ENCODE results near the gene RASD1. TPM values are rescaled to one million over a fixed set of nuclear protein-coding genes. Genes with fewer than 3 reads are reported as not detected.

The RASD1 gene
- total RNA-seq, 1 experiment from 2014 or later: 0.30 TPM

DNA sequence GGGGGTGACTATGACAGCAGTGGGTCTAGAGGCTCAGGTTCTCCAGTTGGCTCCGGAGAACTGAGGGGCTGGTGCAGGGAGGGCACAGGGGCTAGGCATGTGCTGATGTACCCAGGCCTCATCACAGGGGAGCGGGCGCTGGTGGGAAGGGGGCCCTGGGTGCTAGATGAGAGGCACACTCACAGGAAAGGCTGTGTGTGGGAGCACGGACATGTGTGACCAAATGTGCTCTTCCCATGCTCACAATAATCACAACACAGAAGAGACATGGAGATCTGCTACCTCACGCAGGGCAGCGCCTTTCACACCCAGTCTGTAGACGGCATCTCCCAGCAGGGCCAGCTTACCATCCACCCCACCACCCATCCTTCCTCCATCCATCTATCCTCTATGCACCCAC is 17.4 kb upstream of the RASD1 start:
- Histone ChIP-seq H3K4me2 (ENCODE audit: low read length) (no peak overlapping the region), H3K9me3 (ENCODE audit: control insufficient read depth in 1 of 2, insufficient read depth in 1 of 2, low read depth in 1 of 2, low read length in 2 of 2) (no peaks in the 10 kb centered on the region), H3K4me3 (replicated peaks in 1 of 2; ENCODE audit: low read depth in 1 of 2, low read length in 2 of 2) (no peak overlapping the region), H2AFZ (ENCODE audit: low read depth, low read length, poor library complexity, severe bottlenecking) (no peak overlapping the region), H4K20me1 (ENCODE audit: insufficient read depth) (no peaks in the 10 kb centered on the region), H3K4me1 (ENCODE audit: control insufficient read depth in 1 of 2, insufficient read depth in 2 of 2, low read length in 2 of 2) (peaks cover 5 to 49% of the 10 kb centered on the region in 2 experiments; a peak in 3 of 4 replicates), H3K27me3 (ENCODE audit: insufficient read depth, low read length) (no peaks in the 10 kb centered on the region), H3K79me2 (ENCODE audit: insufficient read depth, low read length) (no peaks in the 10 kb centered on the region), H3K9ac (ENCODE audit: low read length) (no peak overlapping the region), H3K36me3 (ENCODE audit: control insufficient read depth in 1 of 2, insufficient read depth in 2 of 2, low read length in 2 of 2) (no peaks in the 10 kb centered on the region), H3K27ac (ENCODE audit: low read depth, low read length) (no peak overlapping the region), H3K9me2 (ENCODE audit: insufficient read depth) (no peaks in the 10 kb centered on the region)
- ChIA-PET RAD21 (ENCODE audit: low non-redundant PET in 1 of 2, low total read pairs in 2 of 2, uncharacterized antibody in 2 of 2, unreplicated experiment in 2 of 2) (no interaction called here), CTCF (no interaction called here), POLR2A (no interaction called here)
- intact Hi-C loops (cut with micrococcal nuclease): no loop called here
- TF ChIP-seq REST (IDR thresholded peaks at IDR 0.05; ENCODE audit: low read depth) (no peak), FOSL1 (IDR thresholded peaks at IDR 0.05; ENCODE audit: low read depth) (no peak), CEBPB (IDR thresholded peaks at IDR 0.05; ENCODE audit: low read depth) (no peak), TCF7L2 (IDR thresholded peaks at IDR 0.05; ENCODE audit: borderline replicate concordance, extremely low read depth, insufficient read depth, insufficient read length) (no peak), SIN3A (IDR thresholded peaks at IDR 0.05; ENCODE audit: low read depth) (no peak), SP1 (IDR thresholded peaks at IDR 0.05; ENCODE audit: low read depth) (no peak), ELF1 (IDR thresholded peaks at IDR 0.05; ENCODE audit: borderline replicate concordance, low read depth) (no peak), ZNF274 (IDR thresholded peaks at IDR 0.05; ENCODE audit: low read depth, low read length) (no peak), CBX3 (IDR thresholded peaks at IDR 0.05; ENCODE audit: low read depth) (no peak), EZH2phosphoT487 (IDR thresholded peaks at IDR 0.05; ENCODE audit: borderline replicate concordance) (no peak), RAD21 (IDR thresholded peaks at IDR 0.05; ENCODE audit: low read depth) (no peak), SRF (IDR thresholded peaks at IDR 0.05; ENCODE audit: low read depth) (no peak), ZFX (IDR thresholded peaks at IDR 0.05) (no peak), EGR1 (IDR thresholded peaks at IDR 0.05; ENCODE audit: low read depth) (no peak)
- TF ChIP-seq, protein P1, sequence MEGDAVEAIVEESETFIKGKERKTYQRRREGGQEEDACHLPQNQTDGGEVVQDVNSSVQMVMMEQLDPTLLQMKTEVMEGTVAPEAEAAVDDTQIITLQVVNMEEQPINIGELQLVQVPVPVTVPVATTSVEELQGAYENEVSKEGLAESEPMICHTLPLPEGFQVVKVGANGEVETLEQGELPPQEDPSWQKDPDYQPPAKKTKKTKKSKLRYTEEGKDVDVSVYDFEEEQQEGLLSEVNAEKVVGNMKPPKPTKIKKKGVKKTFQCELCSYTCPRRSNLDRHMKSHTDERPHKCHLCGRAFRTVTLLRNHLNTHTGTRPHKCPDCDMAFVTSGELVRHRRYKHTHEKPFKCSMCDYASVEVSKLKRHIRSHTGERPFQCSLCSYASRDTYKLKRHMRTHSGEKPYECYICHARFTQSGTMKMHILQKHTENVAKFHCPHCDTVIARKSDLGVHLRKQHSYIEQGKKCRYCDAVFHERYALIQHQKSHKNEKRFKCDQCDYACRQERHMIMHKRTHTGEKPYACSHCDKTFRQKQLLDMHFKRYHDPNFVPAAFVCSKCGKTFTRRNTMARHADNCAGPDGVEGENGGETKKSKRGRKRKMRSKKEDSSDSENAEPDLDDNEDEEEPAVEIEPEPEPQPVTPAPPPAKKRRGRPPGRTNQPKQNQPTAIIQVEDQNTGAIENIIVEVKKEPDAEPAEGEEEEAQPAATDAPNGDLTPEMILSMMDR (IDR thresholded peaks at IDR 0.05 in 2 of 3, conservative IDR thresholded peaks at IDR 0.05 in 1 of 3; ENCODE audit: borderline replicate concordance in 1 of 3, insufficient read depth in 1 of 3, low read depth in 2 of 3, low read length in 2 of 3): no peak
- TF ChIP-seq, protein P2, sequence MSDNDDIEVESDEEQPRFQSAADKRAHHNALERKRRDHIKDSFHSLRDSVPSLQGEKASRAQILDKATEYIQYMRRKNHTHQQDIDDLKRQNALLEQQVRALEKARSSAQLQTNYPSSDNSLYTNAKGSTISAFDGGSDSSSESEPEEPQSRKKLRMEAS (IDR thresholded peaks at IDR 0.05): no peak
- TF ChIP-seq, protein P3, sequence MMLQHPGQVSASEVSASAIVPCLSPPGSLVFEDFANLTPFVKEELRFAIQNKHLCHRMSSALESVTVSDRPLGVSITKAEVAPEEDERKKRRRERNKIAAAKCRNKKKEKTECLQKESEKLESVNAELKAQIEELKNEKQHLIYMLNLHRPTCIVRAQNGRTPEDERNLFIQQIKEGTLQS (IDR thresholded peaks at IDR 0.05): no peak
- ATAC-seq (no peak), DNase-seq (ENCODE audit: low read depth, low spot score) (no peak)
- BruUV-seq (replicated peaks): no TSS peak

Measured in HCT116 (cell line).